ENCODE data around the gene SCTR. TPM values are rescaled to one million over a fixed set of nuclear protein-coding genes. Genes with fewer than 3 reads are reported as not detected.

Gene SCTR
- total RNA-seq, 4 donors from 2014 or later, result not detected

DNA sequence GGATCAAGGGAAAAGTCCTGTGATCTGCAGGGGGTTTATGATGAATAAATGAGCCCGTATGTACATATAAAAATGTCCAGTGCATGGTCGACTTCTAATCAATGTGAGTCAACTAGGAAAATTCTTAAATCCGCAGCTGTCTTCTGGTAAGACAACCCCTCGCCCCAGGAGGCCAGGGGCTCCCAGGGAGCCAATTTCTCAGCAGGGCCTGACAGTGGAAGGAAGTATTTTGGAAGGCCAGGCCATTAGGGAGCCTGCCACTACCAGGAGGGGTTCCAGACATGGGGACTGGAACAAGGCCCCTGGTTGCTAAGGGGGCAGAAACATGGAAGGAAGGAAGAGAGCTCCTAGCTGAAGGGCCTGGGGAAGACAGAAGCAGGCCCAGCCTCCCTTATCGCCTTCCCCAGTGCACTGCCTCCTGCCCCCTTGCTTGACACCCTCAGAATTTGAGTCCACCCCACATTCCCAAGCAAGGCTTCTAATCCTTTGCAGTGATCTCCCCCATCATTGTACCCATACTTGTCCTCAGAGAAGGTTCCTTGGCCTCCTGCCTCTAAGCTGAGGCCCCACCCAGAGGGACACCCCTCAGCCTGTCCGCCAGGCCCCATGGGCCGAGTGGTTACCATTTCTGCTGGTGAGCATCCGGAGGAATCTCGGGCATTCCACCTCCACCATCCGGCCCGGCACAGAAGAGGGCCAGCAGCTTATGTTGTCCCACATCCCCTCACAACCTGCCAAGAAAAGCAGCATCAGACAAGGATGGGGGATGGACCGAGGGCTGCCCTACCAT lies 45.9 kb downstream of the SCTR start:
- TF ChIP-seq, protein P1, sequence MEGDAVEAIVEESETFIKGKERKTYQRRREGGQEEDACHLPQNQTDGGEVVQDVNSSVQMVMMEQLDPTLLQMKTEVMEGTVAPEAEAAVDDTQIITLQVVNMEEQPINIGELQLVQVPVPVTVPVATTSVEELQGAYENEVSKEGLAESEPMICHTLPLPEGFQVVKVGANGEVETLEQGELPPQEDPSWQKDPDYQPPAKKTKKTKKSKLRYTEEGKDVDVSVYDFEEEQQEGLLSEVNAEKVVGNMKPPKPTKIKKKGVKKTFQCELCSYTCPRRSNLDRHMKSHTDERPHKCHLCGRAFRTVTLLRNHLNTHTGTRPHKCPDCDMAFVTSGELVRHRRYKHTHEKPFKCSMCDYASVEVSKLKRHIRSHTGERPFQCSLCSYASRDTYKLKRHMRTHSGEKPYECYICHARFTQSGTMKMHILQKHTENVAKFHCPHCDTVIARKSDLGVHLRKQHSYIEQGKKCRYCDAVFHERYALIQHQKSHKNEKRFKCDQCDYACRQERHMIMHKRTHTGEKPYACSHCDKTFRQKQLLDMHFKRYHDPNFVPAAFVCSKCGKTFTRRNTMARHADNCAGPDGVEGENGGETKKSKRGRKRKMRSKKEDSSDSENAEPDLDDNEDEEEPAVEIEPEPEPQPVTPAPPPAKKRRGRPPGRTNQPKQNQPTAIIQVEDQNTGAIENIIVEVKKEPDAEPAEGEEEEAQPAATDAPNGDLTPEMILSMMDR (IDR thresholded peaks at IDR 0.05; ENCODE audit: low read depth), result no peak

DNA sequence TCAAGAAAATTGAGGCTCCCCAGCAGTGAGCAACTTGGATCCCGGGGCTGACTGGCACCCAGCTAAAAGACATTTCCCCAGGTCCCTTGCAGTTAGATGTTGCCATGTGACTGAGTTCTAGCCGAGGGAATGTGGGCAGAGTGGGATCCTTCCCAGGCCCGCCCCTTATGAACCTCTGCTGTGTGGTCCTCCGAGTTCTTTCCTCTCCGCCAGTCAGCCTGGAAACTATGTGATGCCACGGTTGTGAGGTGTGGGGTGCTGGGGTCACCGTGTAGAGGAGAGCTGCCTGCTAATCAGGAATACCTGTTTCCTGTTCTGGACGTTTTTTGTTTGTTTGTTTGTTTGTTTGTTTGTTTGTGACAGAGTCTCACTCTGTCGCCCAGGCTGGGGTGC lies 47.2 kb downstream of the SCTR start:
- TF ChIP-seq, protein P1 (IDR thresholded peaks at IDR 0.05; ENCODE audit: low read depth), result no peak

DNA sequence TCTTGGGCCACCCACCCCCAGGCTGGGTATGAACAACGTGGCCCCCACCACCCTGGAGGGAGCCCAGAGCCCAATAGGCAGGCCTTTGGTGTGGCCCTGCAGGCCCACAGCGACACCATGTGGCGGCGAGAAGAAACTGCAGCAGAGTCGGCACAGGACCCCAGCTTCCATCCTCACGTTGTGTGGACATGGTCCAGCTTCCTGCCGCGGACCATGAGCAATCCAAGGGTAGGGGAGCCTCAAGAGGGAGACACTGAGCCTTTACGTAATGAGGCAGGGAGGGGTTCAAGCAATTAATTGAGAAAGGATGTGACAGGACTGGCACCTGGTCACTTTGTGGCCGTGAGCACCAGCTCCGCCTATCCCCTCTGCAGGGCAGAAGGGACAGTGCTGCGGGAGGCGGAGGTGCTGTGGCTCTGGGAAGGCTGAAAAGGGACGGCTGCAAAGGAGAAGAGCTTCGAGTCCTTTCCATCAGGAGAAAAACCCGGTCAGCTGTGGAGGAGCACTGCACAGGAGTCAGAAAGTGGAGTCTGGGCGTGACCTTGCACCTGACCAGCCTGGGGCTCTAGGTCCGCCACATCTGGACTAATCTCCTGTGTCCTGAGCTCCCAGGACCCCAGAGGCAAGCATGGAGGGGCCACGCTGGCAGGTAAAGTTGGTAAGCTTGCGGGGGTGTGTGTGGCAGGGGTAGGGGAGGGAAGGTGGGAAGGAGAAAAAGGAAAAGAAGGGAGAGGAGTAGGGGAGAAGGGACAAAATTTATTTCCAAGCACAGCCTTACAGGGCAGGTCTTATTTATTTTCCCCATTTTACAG lies 47.8 kb downstream of the SCTR start:
- TF ChIP-seq, protein P1 (IDR thresholded peaks at IDR 0.05; ENCODE audit: low read depth), result no peak

DNA sequence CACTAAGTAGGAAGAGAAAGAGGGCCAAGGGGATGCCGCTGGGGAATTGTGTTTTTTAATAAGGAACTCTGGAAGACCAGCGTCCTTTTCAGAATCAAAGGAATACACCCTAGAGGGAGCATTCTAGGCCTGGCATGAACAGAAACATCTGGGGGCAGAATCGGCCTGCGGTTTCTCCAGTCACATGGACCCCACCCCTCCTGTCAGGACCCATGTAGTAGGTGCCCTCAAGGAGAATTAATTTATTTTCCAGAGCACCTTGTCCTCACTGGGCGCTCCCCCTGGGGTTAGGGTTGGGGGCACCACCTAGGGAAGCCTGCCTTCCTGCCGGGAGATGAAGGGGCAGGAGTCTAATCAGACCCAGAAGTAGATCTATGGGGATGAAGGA lies 48.4 kb downstream of the SCTR start:
- TF ChIP-seq, protein P1 (IDR thresholded peaks at IDR 0.05; ENCODE audit: low read depth), result no peak

DNA sequence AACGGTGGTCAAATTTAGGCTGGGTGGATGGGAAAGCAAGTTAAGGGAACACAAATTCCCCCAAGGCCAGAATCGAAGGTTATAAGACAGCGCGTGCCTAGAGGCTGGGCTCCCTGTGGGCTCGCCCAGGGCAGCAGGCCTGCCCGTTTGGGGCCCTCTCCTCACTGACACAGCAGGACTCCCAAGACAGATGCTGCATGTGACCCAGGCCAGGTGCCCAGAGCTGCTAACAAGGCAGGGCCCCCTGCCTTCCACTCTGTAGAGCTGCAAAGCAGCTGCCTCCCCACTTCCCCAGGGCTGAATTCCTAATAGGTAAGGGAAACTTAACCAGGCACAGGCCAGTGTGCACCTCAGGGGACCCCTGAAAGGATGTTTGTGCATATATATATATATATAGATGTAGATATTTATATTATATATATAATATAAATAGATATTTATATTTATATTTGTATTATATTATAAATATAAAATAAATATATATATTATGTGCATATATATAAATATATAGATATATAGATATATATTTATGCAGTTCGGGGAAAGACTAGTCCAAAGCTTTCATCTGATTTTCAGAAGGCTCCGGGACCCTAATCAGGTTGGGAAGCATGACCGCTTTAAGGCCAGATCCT lies 48.9 kb downstream of the SCTR start:
- TF ChIP-seq, protein P1 (IDR thresholded peaks at IDR 0.05; ENCODE audit: low read depth), result no peak

DNA sequence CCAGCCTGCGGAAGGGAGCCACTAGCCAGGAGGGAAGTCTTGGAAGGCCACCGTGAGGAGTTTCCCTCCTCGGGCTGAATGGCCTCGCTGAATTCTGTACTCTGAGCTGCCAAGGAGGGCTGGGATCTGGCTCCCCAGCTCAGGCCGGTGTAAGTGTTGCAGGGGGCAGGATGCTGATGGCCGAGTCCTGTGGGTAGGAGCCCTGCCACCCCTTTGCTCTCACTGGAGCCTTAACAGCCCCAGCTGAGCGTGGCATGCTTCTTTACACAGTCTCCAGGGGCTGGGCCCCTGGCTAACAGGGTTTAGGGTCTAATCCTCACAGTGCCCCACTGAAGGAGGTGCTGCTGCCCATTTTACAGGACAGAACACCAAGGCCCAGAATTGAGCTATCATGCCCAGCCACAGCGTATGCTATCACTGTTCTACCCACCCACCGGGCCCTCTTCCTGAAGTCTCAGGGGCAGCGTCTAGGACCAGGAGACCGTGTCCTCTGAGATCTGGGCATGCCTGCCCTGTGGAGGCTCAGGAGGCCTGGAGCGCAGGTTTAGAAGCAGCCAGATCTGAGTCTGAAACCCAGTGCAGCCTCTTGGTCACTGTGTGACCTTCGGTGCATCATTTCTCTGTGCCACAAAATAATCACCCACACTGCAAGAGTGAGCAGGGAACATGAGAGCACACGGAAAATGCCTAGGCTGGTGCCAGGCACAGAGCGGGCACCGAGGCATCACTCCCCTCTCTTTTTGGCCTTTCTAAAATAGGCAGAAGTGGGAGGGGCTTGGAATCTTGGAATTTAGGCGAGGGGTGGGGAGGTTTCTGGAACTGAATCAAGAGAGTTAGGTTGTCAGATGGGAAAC lies 49.7 kb downstream of the SCTR start:
- TF ChIP-seq, protein P1 (IDR thresholded peaks at IDR 0.05; ENCODE audit: low read depth), result no peak

Measured in subcutaneous adipose tissue (tissue), 4 donors.